Activated CD4-positive, CD25-positive, alpha-beta regulatory T cell treated with anti-CD3 and anti-CD28 coated beads, Interleukin-2, amount 50 U/mL, for 24 hours (primary cell): ENCODE measurements around the gene GNAO1.
A peak's percentile ranks its signal among the peaks of the same experiment; 100 is the strongest.

ENCODE experiments used
- ATAC-seq, 2 donors: fragments of 150-1000 bp; cut with Tn5 transposase; one replicate each; pipeline ENCODE4 v1.10.0; 2021; ENCODE audit warnings: mild to moderate bottlenecking in 1 of 2, moderate library complexity in 1 of 2

The GNAO1 gene

GRCh38 chr16:56266641-56267607 lies 75.6 kb downstream of the GNAO1 start:
- ATAC-seq = no peak

- no peak for ATAC-seq
Observed at GRCh38 chr16:56267888-56268287, 76.6 kb downstream of the GNAO1 start.

GRCh38 chr16:56268799-56269198 lies 77.5 kb downstream of the GNAO1 start:
- no peak for ATAC-seq

- ATAC-seq = no peak
Observed at GRCh38 chr16:56269281-56269680, 78.0 kb downstream of the GNAO1 start.

DNA sequence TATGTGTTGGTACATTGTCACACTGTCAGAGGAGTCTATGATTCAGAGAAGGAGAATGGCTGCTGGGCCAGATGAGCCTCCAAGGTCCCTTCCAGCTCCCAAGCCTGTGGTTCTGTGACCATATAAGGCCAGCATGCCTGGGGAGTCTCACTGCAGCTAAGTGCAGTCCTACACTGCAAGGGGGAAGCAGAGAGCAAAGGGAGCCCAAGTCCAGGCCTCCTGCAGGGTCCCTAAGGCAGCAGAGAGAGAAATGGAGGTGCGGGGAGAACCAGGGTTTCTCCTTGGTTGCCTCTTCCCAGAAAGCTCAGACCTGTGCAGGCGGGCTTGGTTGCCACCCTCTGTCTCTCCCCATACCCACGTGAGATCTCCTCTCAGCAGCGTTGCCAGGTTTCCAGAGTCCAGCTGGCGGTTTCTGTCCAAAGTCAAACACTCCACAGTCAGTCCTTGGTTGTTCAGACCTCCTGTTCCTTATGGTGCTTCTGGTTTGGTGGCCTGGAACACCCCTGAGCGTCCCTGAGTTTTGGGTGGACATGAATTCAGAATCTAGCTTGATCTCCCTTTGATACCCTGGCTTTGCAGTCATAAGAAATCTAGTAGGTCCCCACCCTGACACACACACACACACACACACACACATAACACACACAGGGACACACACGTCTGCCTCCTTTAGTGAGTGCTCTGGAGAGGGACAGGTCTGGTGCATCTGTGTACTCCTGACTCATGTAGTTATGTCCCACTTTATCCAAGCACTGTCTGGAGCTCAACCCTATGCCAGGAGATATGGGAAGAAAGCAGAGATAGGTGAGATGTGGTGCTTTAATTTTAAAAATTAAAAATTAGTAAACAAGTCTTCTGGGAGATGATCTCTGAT lies 78.8 kb downstream of the GNAO1 start:
- no peak for ATAC-seq

DNA sequence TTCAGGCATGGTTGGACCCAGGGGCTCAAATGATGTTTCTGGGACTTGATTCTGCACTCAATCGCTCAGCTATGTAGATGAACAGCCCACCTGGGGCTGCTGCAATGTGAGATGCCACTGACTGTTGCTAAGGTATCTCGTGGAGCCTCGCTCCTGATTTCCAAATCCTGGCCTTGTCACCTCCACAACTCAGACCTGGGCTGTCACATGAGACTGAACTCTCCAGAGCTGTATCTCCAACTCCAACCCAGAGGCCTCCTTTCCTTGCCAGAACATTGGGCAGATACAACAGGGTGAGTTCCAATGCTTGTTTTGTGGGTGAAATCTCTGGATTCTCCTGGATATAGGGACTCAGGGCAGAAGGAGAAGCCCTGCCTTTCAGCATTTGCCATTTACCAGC lies 79.5 kb downstream of the GNAO1 start:
- ATAC-seq = no peak

- ATAC-seq = no peak
Observed at GRCh38 chr16:56272583-56272894, 81.2 kb downstream of the GNAO1 start.

DNA sequence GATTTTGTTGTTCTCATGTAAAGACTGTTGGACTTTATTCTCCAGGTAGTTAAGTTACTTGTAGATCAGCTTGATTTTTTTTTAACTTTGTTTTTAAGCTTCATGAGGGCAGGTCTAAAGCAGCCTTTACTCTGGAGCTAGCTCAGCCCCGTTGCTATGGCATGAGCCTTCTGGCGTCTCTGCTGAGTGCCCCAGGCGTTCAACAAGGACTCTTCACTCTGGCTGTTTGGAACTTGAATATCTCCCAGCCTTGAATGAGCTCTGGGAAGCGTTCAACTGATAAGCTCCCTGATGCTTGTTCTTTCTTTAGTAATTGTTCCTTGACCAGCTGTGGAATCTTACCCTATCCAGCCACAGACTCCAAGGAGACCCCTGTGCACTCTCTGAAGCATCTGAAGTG lies 82.3 kb downstream of the GNAO1 start:
- ATAC-seq = no peak

- ATAC-seq = no peak
Observed at GRCh38 chr16:56274369-56274768, 83.1 kb downstream of the GNAO1 start.

- ATAC-seq = no peak
Observed at GRCh38 chr16:56275076-56275475, 83.8 kb downstream of the GNAO1 start.

DNA sequence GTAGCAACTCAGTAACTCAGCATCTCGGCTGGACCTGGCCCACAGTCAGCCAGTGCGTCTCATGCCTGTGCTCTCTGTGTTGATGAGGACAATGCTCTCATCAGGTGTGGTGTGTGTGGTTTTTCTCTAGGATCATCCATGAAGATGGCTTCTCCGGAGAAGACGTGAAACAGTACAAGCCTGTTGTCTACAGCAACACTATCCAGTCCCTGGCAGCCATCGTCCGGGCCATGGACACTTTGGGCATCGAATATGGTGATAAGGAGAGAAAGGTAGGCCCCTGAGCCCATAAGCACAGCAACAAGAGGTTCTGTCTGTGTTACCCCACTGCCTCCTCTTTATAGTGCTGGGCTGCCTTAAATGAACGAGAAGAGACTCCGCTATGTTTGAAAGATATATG lies 84.5 kb downstream of the GNAO1 start:
- no peak for ATAC-seq

GRCh38 chr16:56277075-56277474 lies 85.8 kb downstream of the GNAO1 start:
- ATAC-seq = no peak

- no peak for ATAC-seq
Observed at GRCh38 chr16:56278196-56278855, 87.0 kb downstream of the GNAO1 start.

GRCh38 chr16:56279132-56279531 lies 87.8 kb downstream of the GNAO1 start:
- ATAC-seq = peak; percentile 73 to 79

- no peak for ATAC-seq
Observed at GRCh38 chr16:56279914-56280313, 88.6 kb downstream of the GNAO1 start.

DNA sequence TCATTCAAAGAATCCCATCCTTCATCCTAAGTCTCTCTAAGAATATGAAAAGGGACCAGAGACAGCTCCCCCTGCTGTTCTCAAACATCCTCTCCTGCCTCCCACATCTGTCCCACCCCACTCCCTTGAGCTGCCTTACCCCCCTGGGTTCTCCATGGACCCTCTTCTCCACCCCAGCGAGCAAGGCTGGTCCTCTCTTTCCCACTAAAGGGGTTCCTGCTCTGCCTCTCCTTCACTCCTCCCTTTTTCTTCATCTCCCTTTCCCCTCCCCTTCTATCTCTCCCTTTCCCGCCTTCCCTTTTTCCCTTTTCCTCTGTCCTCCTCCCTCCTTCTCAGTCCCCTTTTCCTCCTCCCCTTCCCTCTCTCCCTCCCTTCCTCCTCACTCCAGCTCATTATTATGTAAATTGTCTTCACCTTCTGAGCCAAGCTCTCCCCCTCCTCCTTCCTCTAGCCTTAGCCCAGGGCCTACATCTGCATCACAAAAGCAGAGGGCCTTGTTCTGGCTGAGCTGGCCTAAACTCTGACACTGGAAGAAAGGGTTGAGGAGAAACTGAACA lies 90.0 kb downstream of the GNAO1 start:
- no peak for ATAC-seq

DNA sequence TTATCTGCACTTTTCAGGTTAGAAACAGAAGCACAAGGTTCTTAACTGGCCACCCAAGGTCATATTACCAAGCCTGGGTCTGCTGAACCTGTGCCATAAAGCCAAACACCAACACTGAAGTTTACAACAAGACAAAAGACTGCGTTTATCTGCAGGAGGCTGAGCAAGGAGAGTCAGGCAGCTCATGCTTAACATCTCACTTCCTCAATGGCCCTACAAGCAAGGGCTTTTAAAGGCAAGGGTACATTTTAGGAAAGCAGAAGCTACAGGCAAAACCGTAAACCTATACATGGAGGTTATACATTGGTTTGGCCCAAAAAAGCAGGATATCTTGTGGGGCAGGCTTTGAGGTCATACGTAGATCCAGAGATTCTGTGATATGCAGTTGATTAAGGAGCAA lies 91.2 kb downstream of the GNAO1 start:
- ATAC-seq = no peak

- ATAC-seq = no peak
Observed at GRCh38 chr16:56284521-56284920, 93.2 kb downstream of the GNAO1 start.

- no peak for ATAC-seq
Observed at GRCh38 chr16:56286809-56287208, 95.5 kb downstream of the GNAO1 start.

- no peak for ATAC-seq
Observed at GRCh38 chr16:56288019-56288418, 96.7 kb downstream of the GNAO1 start.

- no peak for ATAC-seq
Observed at GRCh38 chr16:56289416-56289815, 98.1 kb downstream of the GNAO1 start.

DNA sequence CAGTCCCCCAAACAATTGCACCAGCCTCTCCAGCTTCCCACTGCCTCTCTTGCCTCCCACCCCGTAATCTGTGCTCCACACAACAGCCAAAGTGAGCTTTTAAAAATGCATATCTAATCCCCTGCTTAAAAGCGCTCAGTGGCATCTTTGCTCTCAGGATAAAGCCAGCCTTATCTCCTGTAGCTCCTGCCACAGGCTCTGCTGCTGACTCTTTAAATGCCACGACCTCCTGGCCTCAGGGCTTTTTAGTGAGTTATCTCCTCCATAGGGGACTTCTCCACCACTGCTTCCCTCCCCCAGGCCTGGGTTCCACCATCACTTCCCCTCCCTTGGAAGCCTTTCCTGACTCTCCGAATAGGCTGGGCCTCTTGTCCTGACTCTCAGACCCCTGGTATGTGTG lies 98.6 kb downstream of the GNAO1 start:
- ATAC-seq = no peak

GRCh38 chr16:56294014-56294413 lies 102.7 kb downstream of the GNAO1 start:
- no peak for ATAC-seq
